Esophagus muscularis mucosa (tissue), 3 donors: ENCODE data around the gene MAN1A2.

Experiments
- POLR2A ChIP-seq: fragments of 450-650 bp; IDR thresholded peaks from one replicate; pipeline ENCODE4 v1.6.1; 2017; ENCODE audit warnings: antibody characterized with exemption, moderate library complexity, mild to moderate bottlenecking, low read depth
- POLR2AphosphoS5 ChIP-seq, 2 donors: sonication (generic); formaldehyde crosslinking; IDR thresholded peaks; one replicate each; pipeline ENCODE4 v1.6.1; 2017; ENCODE audit warnings: antibody characterized with exemption in 2 of 2
- TF ChIP-seq, protein P1 (sequence below), 3 experiments: fragments of 200-600 bp in 2 of 3; fragments of 450-650 bp in 1 of 3; sonication (generic) in 2 of 3; IDR thresholded peaks; one replicate each; pipeline ENCODE4 v1.5.1; 2017 to 2019; ENCODE audit warnings: antibody characterized with exemption in 3 of 3, mild to moderate bottlenecking in 2 of 3, moderate library complexity in 1 of 3

DNA sequence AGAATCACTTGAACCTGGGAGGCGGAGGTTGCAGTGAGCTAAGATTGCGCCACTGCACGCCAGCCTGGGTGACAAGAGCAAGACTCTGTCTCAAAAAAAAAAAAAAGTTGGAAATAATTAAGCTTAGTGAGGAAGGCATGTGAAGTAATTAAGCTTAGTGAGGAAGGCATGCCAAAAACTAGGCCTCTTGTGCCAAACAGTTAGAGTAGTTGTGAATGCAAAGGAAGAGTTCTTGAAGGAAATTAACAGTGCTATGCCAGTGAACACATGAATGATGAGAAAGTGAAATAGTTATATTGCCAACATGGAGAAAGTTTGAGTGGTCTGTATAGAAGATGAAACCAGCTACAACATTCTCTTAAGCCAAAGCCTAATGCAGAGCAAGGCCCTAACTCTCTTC is 85.0 kb downstream of the MAN1A2 start:
- no peak for TF ChIP-seq POLR2A
- TF ChIP-seq, protein P1, sequence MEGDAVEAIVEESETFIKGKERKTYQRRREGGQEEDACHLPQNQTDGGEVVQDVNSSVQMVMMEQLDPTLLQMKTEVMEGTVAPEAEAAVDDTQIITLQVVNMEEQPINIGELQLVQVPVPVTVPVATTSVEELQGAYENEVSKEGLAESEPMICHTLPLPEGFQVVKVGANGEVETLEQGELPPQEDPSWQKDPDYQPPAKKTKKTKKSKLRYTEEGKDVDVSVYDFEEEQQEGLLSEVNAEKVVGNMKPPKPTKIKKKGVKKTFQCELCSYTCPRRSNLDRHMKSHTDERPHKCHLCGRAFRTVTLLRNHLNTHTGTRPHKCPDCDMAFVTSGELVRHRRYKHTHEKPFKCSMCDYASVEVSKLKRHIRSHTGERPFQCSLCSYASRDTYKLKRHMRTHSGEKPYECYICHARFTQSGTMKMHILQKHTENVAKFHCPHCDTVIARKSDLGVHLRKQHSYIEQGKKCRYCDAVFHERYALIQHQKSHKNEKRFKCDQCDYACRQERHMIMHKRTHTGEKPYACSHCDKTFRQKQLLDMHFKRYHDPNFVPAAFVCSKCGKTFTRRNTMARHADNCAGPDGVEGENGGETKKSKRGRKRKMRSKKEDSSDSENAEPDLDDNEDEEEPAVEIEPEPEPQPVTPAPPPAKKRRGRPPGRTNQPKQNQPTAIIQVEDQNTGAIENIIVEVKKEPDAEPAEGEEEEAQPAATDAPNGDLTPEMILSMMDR (IDR thresholded peaks at IDR 0.05), result no peak
- TF ChIP-seq POLR2AphosphoS5 (IDR thresholded peaks at IDR 0.05), result no peak
